Measurements from ENCODE around the gene ATP1B1. TPM values are rescaled to one million over a fixed set of nuclear protein-coding genes. Genes with fewer than 3 reads are reported as not detected.
A peak's percentile ranks its signal among the peaks of the same experiment; 100 is the strongest.

The ATP1B1 gene
- total RNA-seq, 2 experiments from 2014 or later: 7.7 to 8.3 TPM

DNA sequence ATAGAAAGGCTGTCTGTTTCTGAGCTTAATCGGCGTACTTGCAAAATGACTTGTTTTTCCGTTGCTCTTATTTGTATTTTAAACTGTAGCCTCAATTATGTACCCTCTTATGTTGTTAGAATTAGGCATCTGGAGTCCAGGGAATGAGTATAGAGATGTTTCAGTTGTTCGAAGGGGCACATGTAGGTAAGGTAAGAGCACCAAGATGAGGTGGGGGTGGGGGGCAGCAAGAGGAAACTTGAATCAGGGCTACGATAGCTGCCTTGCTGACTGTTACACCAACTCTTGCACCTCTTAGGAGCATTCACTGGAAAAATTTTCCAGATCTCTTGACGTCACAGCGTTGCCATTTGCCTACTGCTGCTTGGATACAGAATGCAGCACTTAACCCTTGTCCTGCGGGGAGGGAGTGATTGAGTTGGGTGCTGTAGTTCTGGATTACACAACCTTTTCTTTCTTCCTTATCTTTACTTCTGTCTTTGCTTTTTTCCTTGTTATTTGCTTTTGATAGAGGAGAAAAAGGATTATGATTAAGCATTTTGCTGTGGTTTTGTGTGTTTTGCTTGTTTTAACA, 3.2 kb downstream of the ATP1B1 start:
- POLR2A ChIA-PET: interaction anchor here (0.9 kb wide), 1 partner anchor 9 kb away, joined by 3 read pairs; no protein-coding TSS in a partner anchor
- CTCF ChIA-PET: interaction anchor here (1.2 kb wide), 1 partner anchor 506 kb away, joined by 3 read pairs; no protein-coding TSS in a partner anchor
- Mint-ChIP-seq H3K4me3 (peak overlapping the region; percentile 35), H3K36me3 (peaks cover 6% of the 10 kb centered on the region), H3K9me3 (no peaks in the 10 kb centered on the region), H3K27ac (peak overlapping the region; percentile 35), H3K27me3 (peaks cover 26% of the 10 kb centered on the region), H3K4me1 (ENCODE audit: low read depth) (peaks cover 36% of the 10 kb centered on the region)
- no peak for DNase-seq
- intact Hi-C loops (cut with micrococcal nuclease): loop anchor here (5.0 to 10.0 kb wide), 4 partner anchors 53 to 685 kb away; partner anchors contain the start of genes METTL18 and SLC19A2

GRCh38 chr1:169110236-169110635, 3.7 kb downstream of the ATP1B1 start:
- POLR2A ChIA-PET: no interaction called here
- H3K27ac Mint-ChIP-seq: no peak overlapping the region
- CTCF ChIA-PET: interaction anchor here (1.2 kb wide), 1 partner anchor 507 kb away, joined by 3 read pairs; no protein-coding TSS in a partner anchor
- H3K36me3 Mint-ChIP-seq: peaks cover 6% of the 10 kb centered on the region
- intact Hi-C loops (cut with micrococcal nuclease): no loop called here
- peaks cover 36% of the 10 kb centered on the region for H3K4me1 Mint-ChIP-seq (ENCODE audit: low read depth)
- DNase-seq: no peak
- no peaks in the 10 kb centered on the region for H3K9me3 Mint-ChIP-seq
- no peak overlapping the region for H3K4me3 Mint-ChIP-seq
- H3K27me3 Mint-ChIP-seq: peaks cover 20% of the 10 kb centered on the region

GRCh38 chr1:169110689-169111447, 4.4 kb downstream of the ATP1B1 start:
- ChIA-PET POLR2A (no interaction called here), CTCF (interaction anchor here (1.2 kb wide), 1 partner anchor 507 kb away, joined by 3 read pairs; no protein-coding TSS in a partner anchor)
- Mint-ChIP-seq H3K36me3 (peaks cover 6% of the 10 kb centered on the region), H3K27me3 (peaks cover 20% of the 10 kb centered on the region), H3K4me1 (ENCODE audit: low read depth) (peaks cover 38% of the 10 kb centered on the region), H3K4me3 (no peak overlapping the region), H3K27ac (no peak overlapping the region), H3K9me3 (no peaks in the 10 kb centered on the region)
- intact Hi-C loops (cut with micrococcal nuclease): no loop called here
- no peak for DNase-seq

DNA sequence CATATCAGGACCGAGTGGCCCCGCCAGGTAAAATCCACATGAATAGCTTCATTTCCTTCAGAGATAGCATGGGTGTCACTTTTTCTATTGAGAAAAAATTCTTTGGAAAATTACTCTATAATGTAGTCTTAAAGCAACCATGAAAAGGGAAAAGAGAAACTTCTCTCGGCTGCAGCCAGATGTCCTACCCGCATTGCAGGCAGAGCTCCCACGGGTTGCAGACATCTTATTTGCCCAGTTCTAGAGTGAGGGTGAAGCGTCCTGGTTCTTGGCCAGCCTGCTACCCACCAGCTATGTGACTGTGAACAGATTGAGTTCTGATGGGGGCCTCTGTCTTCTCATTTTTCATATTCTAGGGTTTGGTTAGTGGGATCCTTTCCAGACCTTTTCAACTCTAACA, 5.0 kb downstream of the ATP1B1 start:
- peaks cover 20% of the 10 kb centered on the region for H3K27me3 Mint-ChIP-seq
- peaks cover 6% of the 10 kb centered on the region for H3K36me3 Mint-ChIP-seq
- ChIA-PET CTCF (interaction anchor here (0.6 kb wide), 1 partner anchor 354 kb away, joined by 3 read pairs; no protein-coding TSS in a partner anchor), POLR2A (no interaction called here)
- H3K9me3 Mint-ChIP-seq: no peaks in the 10 kb centered on the region
- intact Hi-C loops (cut with micrococcal nuclease): no loop called here
- DNase-seq: no peak
- H3K27ac Mint-ChIP-seq: no peak overlapping the region
- H3K4me3 Mint-ChIP-seq: no peak overlapping the region
- H3K4me1 Mint-ChIP-seq (ENCODE audit: low read depth): peaks cover 43% of the 10 kb centered on the region

DNA sequence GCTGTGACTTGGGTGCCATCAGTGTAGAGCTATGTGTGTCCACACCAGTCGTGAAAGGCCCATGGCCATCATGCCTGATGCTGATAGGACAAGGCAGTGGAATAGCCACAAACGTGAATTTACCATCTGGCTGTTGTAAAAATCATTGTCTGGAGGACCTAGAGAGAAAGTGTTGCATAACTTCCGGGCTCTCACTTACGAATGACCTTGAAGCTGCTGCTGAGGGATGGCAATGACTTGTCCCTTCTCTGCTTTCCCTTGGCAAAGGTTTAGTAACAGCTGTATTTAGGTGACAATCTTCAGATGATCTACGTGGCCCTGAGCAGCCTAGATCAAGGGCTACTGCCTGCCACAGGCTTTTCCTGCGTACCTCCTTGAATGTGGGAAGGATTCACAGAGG, 5.8 kb downstream of the ATP1B1 start:
- H3K9me3 Mint-ChIP-seq: no peaks in the 10 kb centered on the region
- no peak overlapping the region for H3K4me3 Mint-ChIP-seq
- no peak overlapping the region for H3K27ac Mint-ChIP-seq
- DNase-seq: no peak
- ChIA-PET POLR2A (no interaction called here), CTCF (interaction anchor here (0.6 kb wide), 1 partner anchor 353 kb away, joined by 3 read pairs; no protein-coding TSS in a partner anchor)
- intact Hi-C loops (cut with micrococcal nuclease): no loop called here
- peaks cover 45% of the 10 kb centered on the region for H3K4me1 Mint-ChIP-seq (ENCODE audit: low read depth)
- peaks cover 17% of the 10 kb centered on the region for H3K27me3 Mint-ChIP-seq
- H3K36me3 Mint-ChIP-seq: peaks cover 6% of the 10 kb centered on the region

DNA sequence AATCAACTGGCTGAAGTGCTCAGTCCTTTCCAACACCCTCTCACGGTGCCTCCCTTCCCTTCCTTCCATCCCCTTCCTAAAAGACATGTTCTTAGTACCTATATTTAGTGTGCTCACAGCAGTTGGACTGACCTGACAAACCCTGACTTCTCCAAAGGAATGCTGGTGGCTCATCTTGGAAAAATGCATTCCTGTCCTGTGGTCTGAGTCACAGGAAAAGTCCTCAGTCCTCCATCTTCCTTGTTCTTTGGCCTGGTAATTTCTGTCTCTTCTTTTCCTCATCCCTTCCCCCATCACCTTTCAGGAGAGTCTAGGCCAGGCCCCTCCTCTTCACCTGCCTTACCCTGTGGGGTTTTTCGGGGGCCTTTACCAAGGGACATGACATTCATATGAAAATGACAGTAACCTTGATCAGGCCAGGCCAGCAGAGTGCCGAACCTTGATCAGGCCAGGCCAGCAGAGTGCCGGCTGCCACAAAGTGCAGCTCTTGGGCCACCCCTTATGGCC, 7.2 kb downstream of the ATP1B1 start:
- POLR2A ChIA-PET: no interaction called here
- no peak overlapping the region for H3K4me3 Mint-ChIP-seq
- DNase-seq: no peak
- H3K27me3 Mint-ChIP-seq: peaks cover 9% of the 10 kb centered on the region
- H3K9me3 Mint-ChIP-seq: no peaks in the 10 kb centered on the region
- CTCF ChIA-PET: no interaction called here
- H3K36me3 Mint-ChIP-seq: peaks cover 6% of the 10 kb centered on the region
- no peak overlapping the region for H3K27ac Mint-ChIP-seq
- intact Hi-C loops (cut with micrococcal nuclease): no loop called here
- H3K4me1 Mint-ChIP-seq (ENCODE audit: low read depth): peaks cover 33% of the 10 kb centered on the region

GRCh38 chr1:169115891-169116585, 9.5 kb downstream of the ATP1B1 start:
- intact Hi-C loops (cut with micrococcal nuclease): no loop called here
- Mint-ChIP-seq H3K36me3 (peaks cover 6% of the 10 kb centered on the region), H3K27me3 (peaks cover 6% of the 10 kb centered on the region), H3K9me3 (no peaks in the 10 kb centered on the region), H3K4me1 (ENCODE audit: low read depth) (peaks cover 16% of the 10 kb centered on the region), H3K27ac (peak overlapping the region; percentile 9), H3K4me3 (no peak overlapping the region)
- peak; percentile 71 for DNase-seq
- POLR2A ChIA-PET: interaction anchor here (0.5 to 1.2 kb wide), 3 partner anchors 13 to 234 kb away, joined by 3 to 4 read pairs (median 3); no protein-coding TSS in a partner anchor
- CTCF ChIA-PET: interaction anchor here (0.9 to 1.4 kb wide), 2 partner anchors 8 to 513 kb away, joined by 3 to 4 read pairs; no protein-coding TSS in a partner anchor

DNA sequence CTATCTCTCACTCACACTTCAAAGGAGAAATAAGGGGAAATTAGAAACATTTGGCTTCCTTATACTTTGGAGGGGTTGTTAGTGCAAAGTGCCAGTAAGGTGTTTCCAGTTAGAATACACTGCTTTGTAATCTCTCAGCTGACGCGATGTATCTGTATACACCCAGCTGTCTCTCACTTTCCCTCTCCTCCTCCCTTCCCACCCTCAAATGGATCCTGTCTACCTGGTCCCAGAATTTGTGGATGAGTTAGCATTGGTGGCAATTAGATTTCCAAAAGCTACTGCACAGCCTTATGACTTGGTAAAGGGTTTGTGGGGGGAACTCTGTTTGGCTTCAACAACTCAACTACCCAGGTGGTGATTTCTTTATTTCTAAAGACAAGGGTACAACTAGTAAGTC, 10.5 kb downstream of the ATP1B1 start:
- intact Hi-C loops (cut with micrococcal nuclease): no loop called here
- H3K4me1 Mint-ChIP-seq (ENCODE audit: low read depth): peaks cover 13% of the 10 kb centered on the region
- peak overlapping the region; percentile 43 for H3K27ac Mint-ChIP-seq
- H3K9me3 Mint-ChIP-seq: no peaks in the 10 kb centered on the region
- ChIA-PET POLR2A (interaction anchor here (1.1 to 1.2 kb wide), 2 partner anchors 12 to 67 kb away, joined by 3 read pairs; no protein-coding TSS in a partner anchor), CTCF (interaction anchor here (0.6 to 1.4 kb wide), 4 partner anchors 9 to 514 kb away, joined by 3 to 4 read pairs (median 3); partner anchors contain the start of gene ATP1B1)
- H3K27me3 Mint-ChIP-seq: peaks cover 5% of the 10 kb centered on the region
- peaks cover 5% of the 10 kb centered on the region for H3K36me3 Mint-ChIP-seq
- DNase-seq: no peak
- no peak overlapping the region for H3K4me3 Mint-ChIP-seq

- no peaks in the 10 kb centered on the region for H3K27me3 Mint-ChIP-seq
- H3K9me3 Mint-ChIP-seq: no peaks in the 10 kb centered on the region
- ChIA-PET POLR2A (no interaction called here), CTCF (interaction anchor here (0.8 to 1.4 kb wide), 2 partner anchors 10 to 11 kb away, joined by 3 to 4 read pairs; partner anchors contain the start of gene ATP1B1)
- peaks cover 13% of the 10 kb centered on the region for H3K4me1 Mint-ChIP-seq (ENCODE audit: low read depth)
- DNase-seq: no peak
- H3K36me3 Mint-ChIP-seq: no peaks in the 10 kb centered on the region
- H3K4me3 Mint-ChIP-seq: no peak overlapping the region
- intact Hi-C loops (cut with micrococcal nuclease): no loop called here
- no peak overlapping the region for H3K27ac Mint-ChIP-seq
Measured at GRCh38 chr1:169117599-169117998, 11.1 kb downstream of the ATP1B1 start.

DNA sequence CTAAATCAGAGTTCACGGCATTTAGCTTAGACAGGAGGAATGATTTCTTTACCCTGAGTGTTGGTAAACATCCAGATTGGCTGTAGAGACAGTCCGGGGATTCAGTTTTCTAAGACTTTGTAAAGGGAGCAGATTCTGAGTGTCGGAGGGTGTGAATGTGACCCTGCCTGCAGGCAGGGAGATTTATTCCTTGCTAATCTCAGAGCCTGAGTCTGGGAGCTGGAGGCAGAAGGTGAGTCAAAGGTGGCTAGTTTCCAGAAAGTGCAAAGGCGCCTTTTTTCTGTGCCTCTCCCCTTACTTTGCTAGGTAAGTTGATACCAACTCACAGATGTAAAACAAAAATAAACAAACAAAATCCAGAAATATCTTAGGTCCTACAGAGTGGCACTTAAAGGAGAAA, 11.7 kb downstream of the ATP1B1 start:
- Mint-ChIP-seq H3K4me1 (ENCODE audit: low read depth) (peaks cover 13% of the 10 kb centered on the region), H3K9me3 (no peaks in the 10 kb centered on the region), H3K27me3 (no peaks in the 10 kb centered on the region), H3K4me3 (no peak overlapping the region), H3K36me3 (no peaks in the 10 kb centered on the region), H3K27ac (no peak overlapping the region)
- POLR2A ChIA-PET: no interaction called here
- CTCF ChIA-PET: no interaction called here
- DNase-seq: no peak
- intact Hi-C loops (cut with micrococcal nuclease): no loop called here

DNA sequence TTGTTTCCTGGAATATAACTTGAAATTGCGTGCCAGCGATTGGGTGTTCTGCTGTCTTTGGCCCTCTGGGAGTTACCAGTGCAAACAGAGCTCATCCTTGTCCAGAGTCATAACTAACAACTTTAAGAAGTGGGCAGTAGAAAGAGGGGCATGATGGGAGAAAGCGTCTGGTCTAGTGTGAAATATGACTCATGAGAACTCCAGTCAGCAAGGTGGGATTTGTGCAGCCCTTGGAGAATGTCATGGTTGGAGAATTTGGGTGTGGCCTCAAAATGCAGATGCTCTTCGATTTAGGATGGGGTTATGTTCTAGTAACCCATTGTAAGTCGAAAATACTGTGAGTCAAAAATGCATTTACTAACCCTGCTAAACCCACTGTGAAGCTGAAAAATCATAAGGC, 12.9 kb downstream of the ATP1B1 start:
- intact Hi-C loops (cut with micrococcal nuclease): no loop called here
- Mint-ChIP-seq H3K27ac (no peak overlapping the region), H3K4me1 (ENCODE audit: low read depth) (peaks cover 13% of the 10 kb centered on the region), H3K9me3 (no peaks in the 10 kb centered on the region), H3K4me3 (no peak overlapping the region), H3K27me3 (no peaks in the 10 kb centered on the region), H3K36me3 (no peaks in the 10 kb centered on the region)
- CTCF ChIA-PET: no interaction called here
- DNase-seq: no peak
- POLR2A ChIA-PET: no interaction called here

DNA sequence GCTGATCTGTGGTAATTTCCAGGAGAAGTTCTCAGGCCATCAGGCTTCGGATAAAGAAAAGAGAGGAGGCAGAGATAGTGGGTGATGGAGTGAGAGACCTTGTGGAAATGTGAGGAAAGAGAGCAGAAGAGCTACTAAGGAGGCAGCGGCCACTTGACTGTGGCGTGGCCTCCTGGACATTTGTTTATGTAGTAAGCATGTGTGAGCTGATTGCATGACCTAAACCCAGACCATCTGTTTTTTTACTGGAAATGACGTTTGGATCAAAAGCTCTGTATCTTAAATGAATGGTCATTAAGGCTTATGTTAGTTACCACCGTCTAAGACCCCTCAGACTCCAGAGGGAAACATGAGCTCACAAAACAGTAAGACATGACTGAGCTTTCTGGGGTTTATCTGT, 13.6 kb downstream of the ATP1B1 start:
- Mint-ChIP-seq H3K36me3 (no peaks in the 10 kb centered on the region), H3K4me1 (ENCODE audit: low read depth) (peaks cover 13% of the 10 kb centered on the region), H3K4me3 (no peak overlapping the region), H3K27ac (no peak overlapping the region), H3K27me3 (no peaks in the 10 kb centered on the region), H3K9me3 (no peaks in the 10 kb centered on the region)
- intact Hi-C loops (cut with micrococcal nuclease): no loop called here
- ChIA-PET POLR2A (no interaction called here), CTCF (no interaction called here)
- no peak for DNase-seq

Data from activated CD4-positive, alpha-beta memory T cell treated with anti-CD3 and anti-CD28 coated beads for 36 hours (primary cell).